HG03196 (cell line): ENCODE results near the gene OR2AE1.

Experiments used
- ATAC-seq: cut with Tn5 transposase; IDR thresholded peaks from one replicate; pipeline ENCODE4 v1.9.1; 2021; ENCODE audit not compliant: unreplicated experiment

The OR2AE1 gene

GRCh38 chr7:99860281-99861127 is 16.3 kb downstream of the OR2AE1 start:
- ATAC-seq, result no peak

DNA sequence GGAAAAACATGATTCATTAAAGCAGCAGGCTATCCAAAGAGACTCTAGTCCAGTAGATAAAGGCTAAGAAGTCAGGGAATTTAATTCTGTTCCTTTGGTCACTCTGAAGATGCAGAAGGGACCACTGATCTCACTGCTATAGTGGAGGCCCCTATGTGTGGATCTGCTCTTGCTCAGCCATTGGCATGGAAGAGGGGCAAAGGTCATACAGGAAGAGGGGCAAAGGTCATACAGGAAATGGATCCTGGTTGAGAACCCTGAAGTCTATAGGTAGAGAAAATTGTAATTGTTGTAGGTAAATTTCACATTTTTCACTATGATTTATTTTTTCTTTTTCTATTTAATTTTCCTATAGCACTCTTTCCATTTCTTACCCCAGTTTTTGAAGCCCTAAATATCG is 21.6 kb downstream of the OR2AE1 start:
- ATAC-seq, result no peak

DNA sequence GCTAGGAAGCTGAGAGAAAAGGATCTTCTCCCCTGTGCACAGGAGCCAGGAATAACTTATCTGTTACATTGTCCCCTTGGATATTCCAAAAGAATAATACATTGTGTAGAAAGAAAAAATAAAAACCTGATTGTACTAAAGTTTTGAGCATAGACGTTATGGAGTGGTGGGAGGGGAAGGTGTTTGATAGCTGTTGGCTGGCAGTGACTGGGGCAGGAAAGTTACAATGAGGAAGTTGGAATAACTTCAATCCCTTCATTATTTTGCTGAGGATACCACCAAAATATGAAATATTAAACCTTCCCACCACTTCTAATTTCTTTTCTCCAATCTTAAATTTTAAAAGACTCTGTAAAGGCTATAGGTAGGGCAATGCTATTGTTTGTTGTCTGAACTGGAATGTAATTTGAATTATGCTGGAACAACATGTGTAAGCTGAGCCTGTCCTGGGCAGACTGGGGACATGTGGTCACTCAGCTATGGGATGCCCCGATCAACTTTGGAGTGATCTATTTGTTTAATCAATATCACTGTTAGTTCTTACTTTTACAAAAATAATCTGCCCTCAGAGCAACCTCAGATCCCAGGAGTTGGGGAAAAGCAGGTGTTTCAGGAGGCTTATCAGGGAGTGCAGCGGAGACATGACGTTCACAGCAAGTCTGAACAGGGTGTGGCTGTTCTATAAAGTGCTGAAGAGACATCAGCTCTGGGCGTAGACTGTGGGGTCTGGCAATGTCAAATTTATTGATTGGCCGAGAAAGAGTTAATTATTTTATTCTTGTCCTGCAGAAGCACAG is 28.2 kb downstream of the OR2AE1 start:
- ATAC-seq, result no peak

DNA sequence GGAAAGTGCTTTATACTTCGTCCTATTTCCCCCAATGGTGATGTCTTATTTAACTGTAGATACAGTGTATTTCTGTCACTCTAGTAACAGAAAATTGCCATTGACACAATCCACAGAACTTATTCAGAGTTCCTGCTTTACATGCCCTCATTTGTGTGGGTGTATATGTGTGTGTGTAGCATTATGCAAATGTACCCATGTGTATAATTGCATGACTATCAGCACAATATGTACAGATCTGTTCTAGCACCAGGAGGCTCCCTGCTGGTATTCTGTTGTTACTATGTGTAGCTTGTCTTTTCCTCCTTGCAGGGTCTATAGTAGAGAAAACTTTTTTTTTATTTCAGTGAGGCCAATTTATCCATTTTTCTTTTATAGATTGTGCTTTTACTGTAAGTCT is 32.5 kb downstream of the OR2AE1 start:
- ATAC-seq, result no peak

- no peak for ATAC-seq
Measured at GRCh38 chr7:99843808-99844207, 33.0 kb downstream of the OR2AE1 start.

DNA sequence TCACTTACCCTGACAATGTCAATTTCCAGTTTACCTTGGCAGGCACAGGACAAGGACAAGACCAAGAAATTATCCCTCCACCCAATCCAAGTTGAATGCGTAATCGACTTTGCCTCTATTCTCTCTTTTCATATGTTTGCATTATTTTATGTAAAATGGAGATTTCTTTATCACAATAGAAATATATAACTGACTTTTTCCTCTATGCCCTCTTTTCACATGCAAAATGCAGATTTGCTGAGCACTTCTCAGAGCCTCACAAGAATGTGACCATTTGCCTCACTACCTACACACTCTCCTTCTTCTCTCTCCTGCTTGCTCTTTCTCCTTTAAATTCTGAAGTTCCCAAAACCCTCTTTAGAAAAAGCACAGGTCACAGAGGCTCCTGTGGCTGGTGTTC is 33.9 kb downstream of the OR2AE1 start:
- ATAC-seq, result no peak

GRCh38 chr7:99840136-99840869 is 36.5 kb downstream of the OR2AE1 start:
- no peak for ATAC-seq

DNA sequence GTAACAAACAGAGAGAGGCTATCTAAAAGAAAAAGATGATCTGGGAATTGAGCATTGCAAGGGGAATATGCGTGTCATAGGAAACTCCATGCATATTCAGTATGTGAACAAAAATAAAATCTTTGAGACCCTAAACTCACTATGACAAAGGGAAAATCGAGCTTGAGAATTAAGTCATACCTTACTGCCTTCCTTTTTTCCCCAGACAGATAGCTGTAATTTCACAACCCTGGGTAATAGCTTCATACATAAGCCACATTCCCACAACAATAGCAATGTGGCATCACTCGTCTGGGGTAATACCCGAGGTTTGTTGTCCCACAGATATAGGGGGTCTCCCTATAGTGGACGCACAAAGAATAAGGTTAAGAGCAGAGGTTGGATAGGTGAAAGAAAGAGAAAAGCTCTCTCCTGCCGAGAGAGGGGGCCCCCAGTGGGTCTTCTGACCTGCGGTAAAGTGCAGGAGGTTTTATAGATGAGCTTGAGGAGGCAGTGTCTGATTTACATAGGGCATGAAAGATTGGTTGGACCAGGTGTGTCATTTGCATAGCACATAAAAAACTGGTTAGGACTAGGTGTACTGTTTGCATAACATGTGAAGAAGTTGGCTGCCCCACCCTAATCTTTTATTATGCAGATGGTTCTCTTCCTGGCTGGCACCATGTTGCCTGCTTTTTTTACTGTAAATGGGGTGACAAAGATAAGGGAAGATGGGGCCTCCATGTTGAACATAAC is 37.4 kb downstream of the OR2AE1 start:
- no peak for ATAC-seq

DNA sequence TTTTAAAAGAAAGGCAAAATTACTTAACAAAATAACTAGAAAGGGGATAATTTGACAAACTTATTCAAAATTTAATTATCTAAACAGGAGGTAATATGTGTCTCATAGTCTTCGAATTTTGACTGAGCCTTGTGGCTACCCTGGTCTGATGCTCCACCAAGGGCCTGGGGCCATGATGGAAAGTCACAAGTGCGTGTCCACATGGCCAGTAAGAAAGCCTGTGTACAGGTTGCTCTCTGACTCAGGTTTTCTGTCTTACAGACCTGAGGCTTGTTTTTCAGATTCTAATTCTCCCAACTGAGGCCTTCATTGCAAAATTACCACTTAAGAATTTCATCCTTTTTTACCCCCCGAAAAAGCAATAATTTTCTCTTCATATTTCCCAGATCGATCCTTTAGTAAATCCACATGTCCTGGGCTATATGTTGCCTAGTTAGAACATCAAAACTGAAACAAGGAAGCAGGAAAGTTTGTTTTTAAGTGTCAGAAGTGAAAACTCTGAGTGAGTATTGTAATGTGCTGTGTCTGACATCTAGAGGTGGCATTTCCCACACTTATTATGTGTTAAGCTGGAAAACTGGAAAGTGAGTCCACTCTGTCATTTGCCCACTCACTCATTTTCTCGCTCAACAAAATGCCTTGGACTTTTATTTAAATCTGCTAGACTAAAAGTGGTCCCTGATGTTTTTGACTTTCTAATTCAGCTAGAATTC is 39.0 kb downstream of the OR2AE1 start:
- peak; percentile 59 for ATAC-seq

DNA sequence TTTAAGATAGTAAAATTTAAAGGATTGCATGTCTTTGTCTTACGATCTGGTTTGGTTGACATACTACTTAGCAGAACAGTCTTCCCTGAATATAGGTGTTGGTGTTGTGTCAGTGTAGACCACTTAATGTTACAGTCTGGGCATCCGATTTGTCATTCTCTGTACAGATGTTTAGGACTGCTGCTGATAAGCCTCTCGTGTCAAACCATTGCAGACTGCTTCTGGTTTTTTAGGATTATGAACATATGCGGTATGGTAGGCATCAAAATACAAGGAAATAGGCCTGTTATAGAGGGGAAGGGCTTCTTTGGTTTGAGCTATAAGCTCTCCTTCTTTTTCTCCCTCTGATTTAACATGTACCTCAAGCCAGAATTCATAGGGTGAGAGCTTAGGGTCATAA is 41.6 kb downstream of the OR2AE1 start:
- ATAC-seq, result no peak

- ATAC-seq, result no peak
Measured at GRCh38 chr7:99834382-99834781, 42.5 kb downstream of the OR2AE1 start.

- no peak for ATAC-seq
Measured at GRCh38 chr7:99833289-99833877, 43.5 kb downstream of the OR2AE1 start.

DNA sequence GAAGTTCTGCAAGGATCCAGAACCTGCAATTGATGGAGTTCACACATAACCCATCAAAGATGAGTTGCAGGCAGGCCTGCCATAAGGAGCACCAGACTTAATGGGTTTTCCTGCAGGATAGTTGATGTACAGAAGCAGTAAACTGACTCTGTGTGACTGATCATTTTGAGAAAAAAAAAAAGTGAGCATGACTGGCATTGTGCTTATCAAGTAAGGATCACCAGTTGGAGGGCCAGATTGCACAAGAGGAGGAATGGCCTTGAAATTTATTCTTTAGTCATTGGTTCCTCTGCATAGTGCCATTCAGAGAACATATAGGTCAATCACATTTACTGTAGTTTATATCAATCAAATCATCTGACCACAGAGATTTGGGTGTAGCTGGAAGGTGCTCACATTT is 45.2 kb downstream of the OR2AE1 start:
- ATAC-seq, result no peak

DNA sequence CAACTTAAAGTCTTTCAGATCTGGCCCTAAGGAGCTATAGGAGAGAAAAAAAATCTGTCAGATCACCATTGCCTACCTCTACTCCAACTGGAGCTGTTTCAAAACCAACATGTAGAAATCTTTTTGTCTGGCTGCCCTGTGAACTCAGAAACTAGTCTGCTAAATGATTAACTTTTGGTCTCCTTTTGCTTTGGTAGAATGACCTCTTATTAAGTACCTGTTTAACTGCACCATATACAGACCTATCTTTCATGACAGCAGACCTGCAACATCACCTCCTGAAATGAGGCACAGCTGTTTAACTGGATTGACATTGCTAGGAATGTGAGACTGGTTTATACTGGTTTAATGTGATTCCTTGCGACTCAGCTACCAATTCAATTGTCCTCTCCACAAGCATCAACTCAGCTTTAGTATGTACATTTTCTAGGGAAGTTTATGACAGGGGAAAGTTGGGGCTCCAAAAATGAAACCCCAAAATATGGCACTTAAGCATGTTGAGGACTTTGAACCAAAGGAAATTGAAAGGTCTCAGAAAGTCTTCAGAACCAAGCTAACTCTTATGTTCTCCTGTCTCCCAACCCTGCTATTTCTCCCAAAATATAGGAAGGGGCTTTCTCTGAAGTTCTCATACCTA is 47.2 kb downstream of the OR2AE1 start:
- no peak for ATAC-seq

DNA sequence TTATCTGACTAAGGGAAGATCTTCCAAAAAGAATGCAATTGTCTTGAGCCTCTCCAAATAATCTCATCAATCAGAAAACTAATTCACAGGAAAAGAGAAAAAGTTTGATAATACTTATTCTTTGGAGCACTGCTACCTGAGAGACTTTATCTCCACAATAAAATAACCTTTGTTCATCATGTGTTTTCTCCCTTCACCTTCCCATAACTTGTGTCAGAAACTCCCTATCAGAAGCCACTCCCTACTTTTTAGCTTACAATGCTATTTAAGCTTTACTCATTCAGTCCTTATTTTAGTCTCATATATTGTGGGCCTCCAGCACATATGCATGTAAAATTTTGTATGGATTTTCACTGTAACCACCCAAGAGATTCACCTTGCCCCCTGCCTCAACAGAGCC is 48.0 kb downstream of the OR2AE1 start:
- no peak for ATAC-seq

- no peak for ATAC-seq
Measured at GRCh38 chr7:99827040-99827778, 49.6 kb downstream of the OR2AE1 start.
